Adrenal gland (tissue), 5 donors: ENCODE data around the gene KCNA10.

Source experiments
- CTCF ChIP-seq, 6 experiments: fragments of 450-650 bp in 4 of 6; fragments of 200-600 bp in 2 of 6; sonication (generic) in 1 of 6; IDR thresholded peaks; 1 replicate in 5 of 6; 2 replicates in 1 of 6; pipeline versions ENCODE4 v1.5.1 to v1.8.0; 2016 to 2021; ENCODE audit warnings: antibody characterized with exemption in 6 of 6, mild to moderate bottlenecking in 2 of 6, moderate library complexity in 1 of 6
- POLR2A ChIP-seq, 2 donors: fragments of 450-650 bp; IDR thresholded peaks; one replicate each; pipeline ENCODE4 v1.6.1; 2017; ENCODE audit warnings: antibody characterized with exemption in 2 of 2, mild to moderate bottlenecking in 2 of 2, moderate library complexity in 1 of 2
- donor health status: DM: no; HTN: no; CAD: no.

GRCh38 chr1:110487726-110488125, 31.2 kb downstream of the KCNA10 start:
- no peak for TF ChIP-seq CTCF (IDR thresholded peaks at IDR 0.05)
- TF ChIP-seq POLR2A (IDR thresholded peaks at IDR 0.05): no peak
